Astrocyte (in vitro differentiated cells and primary cell): ENCODE results near the gene GALK1. TPM values are rescaled to one million over a fixed set of nuclear protein-coding genes. Genes with fewer than 3 reads are reported as not detected.
A peak's percentile ranks its signal among the peaks of the same experiment; 100 is the strongest.

Experiments
- DNase-seq: peaks from one replicate; pipeline ENCODE4 v3.0.0-alpha.2; 2010; ENCODE audit warnings: low read depth
- FAIRE-seq: peaks from 2 replicates; lab custom pipeline; 2011; peaks lifted over from hg19 to GRCh38; lab: Jason Lieb, UNC
- H2AFZ ChIP-seq: 2 replicates; pipeline ENCODE4 v1.6.0; 2012; ENCODE audit warnings: low read depth, low read length, inconsistent platforms
- H3K27ac ChIP-seq: 2 replicates; pipeline ENCODE4 v1.5.1; 2011; ENCODE audit warnings: low read depth, low read length, inconsistent platforms
- H3K27me3 ChIP-seq: 2 replicates; pipeline ENCODE4 v1.6.0; 2011; ENCODE audit warnings: low read length, inconsistent platforms; ENCODE audit not compliant: insufficient read depth
- H3K36me3 ChIP-seq: 2 replicates; pipeline ENCODE4 v1.5.1; 2011; ENCODE audit warnings: low read length, inconsistent platforms; ENCODE audit not compliant: insufficient read depth
- H3K4me1 ChIP-seq: 2 replicates; pipeline ENCODE4 v1.5.1; 2011; ENCODE audit warnings: low read length, inconsistent platforms; ENCODE audit not compliant: insufficient read depth
- H3K4me2 ChIP-seq: 2 replicates; pipeline ENCODE4 v1.6.0; 2012; ENCODE audit warnings: low read length, inconsistent platforms
- H3K4me3 ChIP-seq: 2 replicates; pipeline ENCODE4 v1.5.1; 2011; ENCODE audit warnings: low read depth, mild to moderate bottlenecking, low read length, inconsistent platforms; ENCODE audit not compliant: insufficient read depth
- H3K79me2 ChIP-seq: 2 replicates; pipeline ENCODE4 v1.6.0; 2012; ENCODE audit warnings: mild to moderate bottlenecking, low read length, inconsistent platforms; ENCODE audit not compliant: insufficient read depth
- H3K9ac ChIP-seq: 2 replicates; pipeline ENCODE4 v1.6.0; 2012; ENCODE audit warnings: mild to moderate bottlenecking, low read length, inconsistent platforms
- H3K9me3 ChIP-seq: 2 replicates; pipeline ENCODE4 v1.5.1; 2012; ENCODE audit warnings: low read depth, mild to moderate bottlenecking, low read length, inconsistent platforms; ENCODE audit not compliant: insufficient read depth
- H4K20me1 ChIP-seq: 2 replicates; pipeline ENCODE4 v1.6.0; 2012; ENCODE audit warnings: low read length, inconsistent platforms; ENCODE audit not compliant: insufficient read depth
- H3K27ac Mint-ChIP-seq: one replicate; pipeline ENCODE4 v1.8.0; 2021; ENCODE audit warnings: mild to moderate bottlenecking, mixed read lengths; ENCODE audit not compliant: unreplicated experiment
- H3K27me3 Mint-ChIP-seq: one replicate; pipeline ENCODE4 v1.8.0; 2021; ENCODE audit warnings: low read depth, mixed read lengths; ENCODE audit not compliant: unreplicated experiment
- H3K36me3 Mint-ChIP-seq: one replicate; pipeline ENCODE4 v1.8.0; 2021; ENCODE audit warnings: low read depth, mixed read lengths; ENCODE audit not compliant: unreplicated experiment
- H3K4me1 Mint-ChIP-seq: one replicate; pipeline ENCODE4 v1.8.0; 2021; ENCODE audit warnings: low read depth, mixed read lengths; ENCODE audit not compliant: unreplicated experiment
- H3K4me3 Mint-ChIP-seq: one replicate; pipeline ENCODE4 v1.8.0; 2021; ENCODE audit warnings: mild to moderate bottlenecking, moderate library complexity, mixed read lengths; ENCODE audit not compliant: unreplicated experiment
- H3K9me3 Mint-ChIP-seq: one replicate; pipeline ENCODE4 v1.8.0; 2021; ENCODE audit warnings: mild to moderate bottlenecking, mixed read lengths; ENCODE audit not compliant: unreplicated experiment
- EZH2 ChIP-seq: IDR thresholded peaks from 2 replicates; pipeline ENCODE4 v1.6.1; 2012; ENCODE audit warnings: mild to moderate bottlenecking, low read length, inconsistent platforms; ENCODE audit not compliant: insufficient read depth
- total RNA-seq: library from RNA; stranded (reverse); gene quantifications from 2 replicates; pipeline ENCODE4 v1.2.1, GENCODE V29; 2021
- TF ChIP-seq, protein P1 (sequence below): IDR thresholded peaks from 2 replicates; pipeline ENCODE4 v1.5.1; 2011; ENCODE audit warnings: low read depth, mild to moderate bottlenecking, inconsistent platforms, low read length, moderate library complexity; ENCODE audit not compliant: insufficient read depth

GALK1 gene
- total RNA-seq, 1 donor from 2014 or later = 22.6 TPM

DNA sequence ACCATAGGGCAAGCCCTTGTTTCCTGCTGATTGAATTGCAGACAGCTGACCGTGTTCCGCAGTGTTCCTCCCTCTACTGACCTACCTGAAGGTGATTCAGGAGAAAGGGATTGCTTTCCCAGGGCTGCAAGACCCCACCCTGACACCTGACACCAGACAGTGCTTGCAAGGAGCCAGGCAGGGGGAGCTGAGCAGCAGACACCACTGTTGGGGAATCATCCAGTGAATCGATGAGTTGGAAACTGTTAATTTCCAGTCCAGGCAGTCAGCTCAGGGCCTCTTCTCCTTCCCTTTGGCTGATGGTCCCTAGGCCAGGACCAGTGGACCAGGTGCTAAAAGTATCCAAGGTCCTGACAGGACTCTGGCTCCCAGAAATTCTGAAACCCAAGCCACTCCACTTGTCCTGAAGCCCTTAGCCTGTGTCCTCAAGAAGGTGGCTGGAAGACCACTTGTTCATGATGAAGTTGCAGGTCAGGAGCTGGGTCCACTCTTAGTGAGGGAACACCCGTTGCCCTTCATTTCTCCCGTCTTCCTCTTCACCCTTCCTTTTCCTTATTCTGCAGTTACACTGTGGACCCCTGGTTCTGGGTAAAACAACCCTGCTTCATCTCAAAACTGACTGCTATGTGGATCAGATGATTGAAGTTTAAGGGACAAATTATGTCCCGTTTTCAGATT is 10.1 kb upstream of the GALK1 start:
- DNase-seq (no peak), FAIRE-seq (no peak)
- Mint-ChIP-seq H3K27ac (no peak overlapping the region), H3K4me1 (peaks cover 10% of the 10 kb centered on the region), H3K4me3 (peak overlapping the region; percentile 96), H3K36me3 (peaks cover 26% of the 10 kb centered on the region), H3K9me3 (peaks cover 1% of the 10 kb centered on the region), H3K27me3 (no peaks in the 10 kb centered on the region)
- no peak overlapping the region for H3K4me2 ChIP-seq
- H2AFZ ChIP-seq = no peak overlapping the region
- no peak overlapping the region for H3K4me3 ChIP-seq
- peaks cover 23% of the 10 kb centered on the region for H3K36me3 ChIP-seq
- no peak overlapping the region for H3K9ac ChIP-seq
- peaks cover 50% of the 10 kb centered on the region for H4K20me1 ChIP-seq
- H3K27ac ChIP-seq = no peak overlapping the region
- H3K27me3 ChIP-seq = no peaks in the 10 kb centered on the region
- H3K9me3 ChIP-seq = no peaks in the 10 kb centered on the region
- H3K79me2 ChIP-seq = peaks cover 34% of the 10 kb centered on the region
- TF ChIP-seq EZH2 = no peak
- TF ChIP-seq, protein P1, sequence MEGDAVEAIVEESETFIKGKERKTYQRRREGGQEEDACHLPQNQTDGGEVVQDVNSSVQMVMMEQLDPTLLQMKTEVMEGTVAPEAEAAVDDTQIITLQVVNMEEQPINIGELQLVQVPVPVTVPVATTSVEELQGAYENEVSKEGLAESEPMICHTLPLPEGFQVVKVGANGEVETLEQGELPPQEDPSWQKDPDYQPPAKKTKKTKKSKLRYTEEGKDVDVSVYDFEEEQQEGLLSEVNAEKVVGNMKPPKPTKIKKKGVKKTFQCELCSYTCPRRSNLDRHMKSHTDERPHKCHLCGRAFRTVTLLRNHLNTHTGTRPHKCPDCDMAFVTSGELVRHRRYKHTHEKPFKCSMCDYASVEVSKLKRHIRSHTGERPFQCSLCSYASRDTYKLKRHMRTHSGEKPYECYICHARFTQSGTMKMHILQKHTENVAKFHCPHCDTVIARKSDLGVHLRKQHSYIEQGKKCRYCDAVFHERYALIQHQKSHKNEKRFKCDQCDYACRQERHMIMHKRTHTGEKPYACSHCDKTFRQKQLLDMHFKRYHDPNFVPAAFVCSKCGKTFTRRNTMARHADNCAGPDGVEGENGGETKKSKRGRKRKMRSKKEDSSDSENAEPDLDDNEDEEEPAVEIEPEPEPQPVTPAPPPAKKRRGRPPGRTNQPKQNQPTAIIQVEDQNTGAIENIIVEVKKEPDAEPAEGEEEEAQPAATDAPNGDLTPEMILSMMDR = no peak
- H3K4me1 ChIP-seq = peaks cover 13% of the 10 kb centered on the region

DNA sequence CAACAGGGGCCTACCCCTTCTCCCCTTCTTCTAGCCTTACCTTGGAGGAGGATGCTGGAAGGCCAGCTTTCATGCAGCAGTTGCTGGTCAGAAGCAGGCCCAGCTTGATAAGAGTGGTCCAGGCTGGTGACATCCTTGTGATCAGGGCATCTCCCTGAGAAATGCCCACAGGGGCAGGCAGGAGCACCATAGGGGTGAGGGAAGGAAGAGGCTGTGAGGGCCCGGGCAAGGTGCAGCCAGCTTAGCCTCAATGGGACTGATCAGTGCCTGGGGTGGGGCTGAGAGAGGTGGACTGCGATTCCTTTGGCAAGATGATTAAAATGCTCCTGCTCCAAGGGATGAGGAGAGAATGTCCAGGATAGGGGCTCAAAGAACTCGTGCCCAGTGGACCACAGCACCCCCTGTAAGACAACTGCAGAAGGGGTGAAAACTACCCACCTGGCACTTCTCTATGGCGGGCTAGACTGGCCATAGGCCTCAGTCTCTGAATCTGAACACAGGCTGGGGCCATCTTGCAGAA is 9.5 kb upstream of the GALK1 start:
- Mint-ChIP-seq H3K27me3 (no peaks in the 10 kb centered on the region), H3K4me1 (peaks cover 10% of the 10 kb centered on the region), H3K4me3 (peak overlapping the region; percentile 50), H3K27ac (no peak overlapping the region), H3K36me3 (peaks cover 25% of the 10 kb centered on the region), H3K9me3 (peaks cover 1% of the 10 kb centered on the region)
- no peak for DNase-seq
- Histone ChIP-seq H3K4me1 (peaks cover 13% of the 10 kb centered on the region), H3K9ac (no peak overlapping the region), H2AFZ (no peak overlapping the region), H3K4me2 (no peak overlapping the region), H4K20me1 (peaks cover 50% of the 10 kb centered on the region), H3K9me3 (no peaks in the 10 kb centered on the region), H3K4me3 (no peak overlapping the region), H3K27me3 (no peaks in the 10 kb centered on the region), H3K79me2 (peaks cover 33% of the 10 kb centered on the region), H3K27ac (no peak overlapping the region), H3K36me3 (peaks cover 23% of the 10 kb centered on the region)
- TF ChIP-seq, protein P1 = no peak
- no peak for TF ChIP-seq EZH2
- FAIRE-seq = no peak
